Type B pancreatic cell (in vitro differentiated cells): ENCODE data around the gene NPLOC4. TPM values are rescaled to one million over a fixed set of nuclear protein-coding genes. Genes with fewer than 3 reads are reported as not detected.

Experiments
- DNase-seq: peaks from one replicate; pipeline ENCODE4 v3.0.0; 2021; ENCODE audit warnings: mixed read lengths; ENCODE audit not compliant: unreplicated experiment; ENCODE audit errors: extremely low spot score
- H3K27ac Mint-ChIP-seq: 2 replicates; pipeline ENCODE4 v1.8.0; 2021; ENCODE audit warnings: mild to moderate bottlenecking, mixed read lengths
- H3K27me3 Mint-ChIP-seq: 2 replicates; pipeline ENCODE4 v1.8.0; 2021; ENCODE audit warnings: mixed read lengths
- H3K36me3 Mint-ChIP-seq: 2 replicates; pipeline ENCODE4 v1.8.0; 2021; ENCODE audit warnings: mixed read lengths
- H3K4me1 Mint-ChIP-seq: one replicate; pipeline ENCODE4 v1.8.0; 2021; ENCODE audit warnings: mixed read lengths; ENCODE audit not compliant: unreplicated experiment
- H3K4me3 Mint-ChIP-seq: 2 replicates; pipeline ENCODE4 v1.8.0; 2021; ENCODE audit warnings: mild to moderate bottlenecking, mixed read lengths
- H3K9me3 Mint-ChIP-seq: 2 replicates; pipeline ENCODE4 v1.8.0; 2021; ENCODE audit warnings: mixed read lengths
- total RNA-seq: library from RNA; stranded (reverse); gene quantifications from 2 replicates; pipeline ENCODE4 v1.2.1, GENCODE V29; 2021; ENCODE audit warnings: low replicate concordance
- TF ChIP-seq, protein P1 (sequence below): fragments of 200-600 bp; sonication (generic); conservative IDR thresholded peaks from 2 replicates; pipeline ENCODE4 v1.5.0; 2021; ENCODE audit warnings: antibody characterized with exemption, mild to moderate bottlenecking

The NPLOC4 gene
- total RNA-seq, 1 donor from 2014 or later: 82.4 TPM

DNA sequence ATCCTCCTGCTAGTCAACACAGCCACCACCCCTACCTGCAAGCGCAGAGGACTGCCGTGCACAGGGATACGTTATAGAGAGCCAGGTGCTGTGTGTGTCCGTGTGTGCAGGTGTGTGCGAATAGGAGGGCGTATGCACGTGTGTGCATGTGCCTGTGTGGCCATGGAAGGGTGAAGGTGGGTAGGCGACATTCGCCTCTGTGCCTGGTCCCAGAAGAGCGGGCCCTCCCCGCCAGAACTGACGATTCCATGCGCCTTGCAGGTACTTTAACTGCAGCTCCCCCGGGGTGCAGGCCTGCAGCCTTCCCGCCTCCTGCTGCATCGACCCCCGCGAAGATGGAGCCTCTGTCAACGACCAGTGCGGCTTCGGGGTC, 10.7 kb upstream of the NPLOC4 start:
- peaks cover 6% of the 10 kb centered on the region for H3K27me3 Mint-ChIP-seq
- peaks cover 4% of the 10 kb centered on the region for H3K4me1 Mint-ChIP-seq
- TF ChIP-seq, protein P1, sequence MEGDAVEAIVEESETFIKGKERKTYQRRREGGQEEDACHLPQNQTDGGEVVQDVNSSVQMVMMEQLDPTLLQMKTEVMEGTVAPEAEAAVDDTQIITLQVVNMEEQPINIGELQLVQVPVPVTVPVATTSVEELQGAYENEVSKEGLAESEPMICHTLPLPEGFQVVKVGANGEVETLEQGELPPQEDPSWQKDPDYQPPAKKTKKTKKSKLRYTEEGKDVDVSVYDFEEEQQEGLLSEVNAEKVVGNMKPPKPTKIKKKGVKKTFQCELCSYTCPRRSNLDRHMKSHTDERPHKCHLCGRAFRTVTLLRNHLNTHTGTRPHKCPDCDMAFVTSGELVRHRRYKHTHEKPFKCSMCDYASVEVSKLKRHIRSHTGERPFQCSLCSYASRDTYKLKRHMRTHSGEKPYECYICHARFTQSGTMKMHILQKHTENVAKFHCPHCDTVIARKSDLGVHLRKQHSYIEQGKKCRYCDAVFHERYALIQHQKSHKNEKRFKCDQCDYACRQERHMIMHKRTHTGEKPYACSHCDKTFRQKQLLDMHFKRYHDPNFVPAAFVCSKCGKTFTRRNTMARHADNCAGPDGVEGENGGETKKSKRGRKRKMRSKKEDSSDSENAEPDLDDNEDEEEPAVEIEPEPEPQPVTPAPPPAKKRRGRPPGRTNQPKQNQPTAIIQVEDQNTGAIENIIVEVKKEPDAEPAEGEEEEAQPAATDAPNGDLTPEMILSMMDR: no peak
- H3K27ac Mint-ChIP-seq: no peak overlapping the region
- H3K36me3 Mint-ChIP-seq: no peaks in the 10 kb centered on the region
- no peak overlapping the region for H3K4me3 Mint-ChIP-seq
- no peaks in the 10 kb centered on the region for H3K9me3 Mint-ChIP-seq
- DNase-seq: no peak

DNA sequence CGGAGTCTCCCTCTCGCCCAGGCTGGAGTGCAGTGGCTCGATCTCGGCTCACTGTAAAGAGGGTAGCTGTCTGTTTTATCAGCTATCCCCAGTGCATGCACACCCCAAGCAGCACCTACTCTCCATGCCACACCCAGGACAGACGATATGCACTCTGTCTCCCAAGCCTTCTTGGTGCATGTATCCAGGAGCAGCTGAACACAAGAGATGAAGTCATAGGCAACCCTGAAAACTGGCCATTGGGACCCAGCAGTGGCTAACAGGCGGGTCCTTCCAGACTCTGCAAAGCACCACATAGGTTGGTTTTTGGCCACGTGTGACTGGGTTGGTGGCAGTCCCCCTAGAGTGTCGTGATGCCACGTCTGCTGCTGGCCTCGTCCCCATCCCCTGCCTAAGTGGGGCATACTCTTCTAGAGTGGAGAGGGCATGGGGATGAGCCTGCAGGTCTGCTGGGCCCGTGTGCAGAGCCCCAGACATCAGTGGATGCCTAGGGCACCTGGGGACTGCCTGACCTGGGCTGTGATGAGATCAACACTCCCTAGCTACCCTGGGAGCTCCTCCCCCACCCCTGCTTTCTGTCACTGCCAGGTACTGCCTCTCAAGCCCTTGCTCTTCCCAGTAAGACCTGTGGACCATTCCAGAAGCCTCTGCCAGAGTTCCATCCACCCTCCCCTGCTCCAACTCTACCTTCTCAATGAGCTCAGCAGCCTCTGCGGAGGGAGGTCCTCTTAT, 10.1 kb upstream of the NPLOC4 start:
- DNase-seq: no peak
- Mint-ChIP-seq H3K27ac (no peak overlapping the region), H3K9me3 (no peaks in the 10 kb centered on the region), H3K27me3 (peaks cover 6% of the 10 kb centered on the region), H3K4me3 (no peak overlapping the region), H3K36me3 (no peaks in the 10 kb centered on the region), H3K4me1 (peaks cover 4% of the 10 kb centered on the region)
- TF ChIP-seq, protein P1: no peak

DNA sequence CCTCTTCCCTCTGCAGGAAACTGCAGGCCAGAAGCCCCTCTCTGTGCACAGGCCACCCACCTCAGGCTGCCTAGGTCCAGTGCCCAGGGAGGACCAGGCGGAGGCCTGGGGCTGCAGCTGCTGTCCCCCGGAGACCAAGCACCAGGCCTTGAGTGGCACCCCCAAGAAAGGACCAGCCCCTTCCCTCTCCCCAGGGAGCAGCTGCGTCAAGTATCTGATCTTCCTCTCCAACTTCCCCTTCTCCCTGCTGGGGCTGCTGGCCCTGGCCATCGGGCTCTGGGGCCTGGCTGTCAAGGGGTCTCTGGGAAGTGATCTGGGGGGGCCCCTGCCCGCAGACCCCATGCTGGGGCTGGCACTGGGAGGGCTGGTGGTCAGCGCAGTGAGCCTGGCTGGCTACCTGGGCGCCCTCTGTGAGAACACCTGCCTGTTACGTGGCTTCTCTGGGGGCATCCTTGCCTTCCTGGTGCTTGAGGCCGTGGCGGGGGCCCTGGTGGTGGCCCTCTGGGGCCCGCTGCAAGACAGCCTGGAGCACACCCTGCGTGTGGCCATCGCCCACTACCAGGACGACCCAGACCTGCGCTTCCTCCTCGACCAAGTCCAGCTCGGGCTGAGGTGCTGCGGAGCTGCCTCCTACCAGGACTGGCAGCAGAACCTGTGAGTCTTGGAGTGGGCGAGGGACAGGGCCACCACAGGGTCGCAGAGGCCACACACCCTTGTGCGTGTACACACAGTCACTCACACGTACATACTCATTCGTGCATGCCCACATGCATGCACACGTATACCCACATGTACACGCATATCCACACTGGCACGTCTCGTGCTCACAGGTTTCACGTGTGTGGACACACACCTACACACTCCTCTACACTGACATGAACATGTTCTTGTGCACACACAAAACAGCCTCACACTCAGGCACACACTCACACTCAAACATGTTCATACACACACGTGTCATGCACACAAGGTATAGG, 8.4 kb upstream of the NPLOC4 start:
- H3K36me3 Mint-ChIP-seq: no peaks in the 10 kb centered on the region
- peaks cover 6% of the 10 kb centered on the region for H3K27me3 Mint-ChIP-seq
- no peaks in the 10 kb centered on the region for H3K4me1 Mint-ChIP-seq
- DNase-seq: no peak
- no peaks in the 10 kb centered on the region for H3K9me3 Mint-ChIP-seq
- TF ChIP-seq, protein P1: no peak
- H3K27ac Mint-ChIP-seq: no peak overlapping the region
- H3K4me3 Mint-ChIP-seq: no peak overlapping the region

DNA sequence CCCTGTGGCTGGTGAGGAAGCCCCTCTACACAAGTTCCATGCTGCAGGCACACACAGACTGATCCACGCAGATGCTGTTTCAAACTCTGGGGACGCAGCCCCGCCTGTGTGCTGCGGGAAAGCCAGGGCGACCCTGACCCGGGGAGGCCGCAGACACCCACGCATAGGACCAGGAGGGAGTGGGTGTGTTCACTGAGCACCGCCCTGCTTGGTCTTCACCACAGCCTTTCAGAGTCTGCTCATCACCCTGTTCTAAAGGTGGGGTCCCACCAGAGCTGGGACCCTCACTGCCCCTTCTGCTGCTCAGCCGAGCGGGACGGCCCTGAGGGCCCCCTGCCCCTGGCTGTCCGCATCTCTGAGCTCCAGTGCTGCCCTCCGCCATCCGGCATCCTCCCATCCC, 7.6 kb upstream of the NPLOC4 start:
- H3K4me3 Mint-ChIP-seq: no peak overlapping the region
- H3K27ac Mint-ChIP-seq: no peak overlapping the region
- TF ChIP-seq, protein P1: no peak
- no peaks in the 10 kb centered on the region for H3K4me1 Mint-ChIP-seq
- no peaks in the 10 kb centered on the region for H3K9me3 Mint-ChIP-seq
- no peak for DNase-seq
- peaks cover 6% of the 10 kb centered on the region for H3K27me3 Mint-ChIP-seq
- no peaks in the 10 kb centered on the region for H3K36me3 Mint-ChIP-seq

DNA sequence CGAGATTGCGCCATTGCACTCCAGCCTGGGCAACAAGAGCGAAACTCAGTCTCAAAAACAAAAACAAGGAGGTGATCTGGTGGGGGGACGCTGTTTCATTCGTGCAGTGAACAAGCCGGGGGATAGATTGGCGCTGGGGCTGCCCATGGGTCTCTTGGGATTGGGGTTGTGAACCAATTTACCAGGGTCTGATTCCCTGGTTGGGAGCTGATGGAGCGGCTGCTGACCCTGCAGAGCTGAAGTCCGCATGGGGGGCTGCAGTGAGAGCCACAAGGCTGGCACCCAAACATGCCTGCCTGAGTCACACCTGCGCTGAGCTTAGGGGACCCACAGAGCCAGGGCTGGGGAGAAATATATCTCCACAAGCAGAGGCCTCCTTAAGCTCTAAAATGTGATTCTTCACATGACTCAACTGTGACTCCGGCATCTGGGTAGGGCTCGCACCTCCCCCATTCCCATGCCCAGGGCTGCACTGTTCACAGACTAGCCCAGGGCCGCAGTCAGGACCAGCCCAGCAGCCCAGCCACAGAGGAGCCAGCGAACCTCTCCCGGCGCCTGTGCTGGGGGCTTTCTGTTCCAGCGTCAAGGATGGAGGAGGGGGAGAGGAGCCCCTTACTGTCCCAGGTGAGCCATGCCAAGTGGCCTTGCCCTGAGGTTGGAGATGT, 5.0 kb upstream of the NPLOC4 start:
- TF ChIP-seq, protein P1: no peak
- Mint-ChIP-seq H3K9me3 (no peaks in the 10 kb centered on the region), H3K4me1 (peaks cover 4% of the 10 kb centered on the region), H3K36me3 (no peaks in the 10 kb centered on the region), H3K27ac (no peak overlapping the region), H3K4me3 (no peak overlapping the region), H3K27me3 (no peaks in the 10 kb centered on the region)
- DNase-seq: no peak
